Endodermal cell (in vitro differentiated cells): ENCODE data around the gene SELENOO. TPM values are rescaled to one million over a fixed set of nuclear protein-coding genes. Genes with fewer than 3 reads are reported as not detected.
"Not testable (repeated sequence)": the region's sequence is repeated elsewhere in the genome, so short reads cannot be mapped to it uniquely, and the experiment has no call there.

Experiments
- DNase-seq: peaks from one replicate; pipeline ENCODE4 v3.0.0-alpha.2; 2017
- H3K27ac ChIP-seq: 2 replicates; pipeline ENCODE4 v1.5.1; 2013; ENCODE audit warnings: mild to moderate bottlenecking, low read depth, low read length, moderate library complexity
- H3K27me3 ChIP-seq: 2 replicates; pipeline ENCODE4 v1.6.1; 2013; ENCODE audit warnings: mild to moderate bottlenecking, low read length, moderate library complexity; ENCODE audit not compliant: insufficient read depth, control insufficient read depth, poor library complexity, severe bottlenecking
- H3K36me3 ChIP-seq: 2 replicates; pipeline ENCODE4 v1.7.0; 2013; ENCODE audit warnings: mild to moderate bottlenecking, low read length, moderate library complexity; ENCODE audit not compliant: control insufficient read depth, insufficient read depth
- H3K4me1 ChIP-seq: one replicate; pipeline ENCODE4 v1.7.0; 2013; ENCODE audit warnings: low read length; ENCODE audit not compliant: control insufficient read depth, insufficient read depth
- H3K4me3 ChIP-seq: 2 replicates; pipeline ENCODE4 v1.5.1; 2013; ENCODE audit warnings: mild to moderate bottlenecking, low read length, moderate library complexity
- H3K9ac ChIP-seq: 2 replicates; pipeline ENCODE4 v1.6.1; 2013; ENCODE audit warnings: mild to moderate bottlenecking, low read length, moderate library complexity; ENCODE audit not compliant: poor library complexity, severe bottlenecking; ENCODE audit errors: extremely low read depth
- H3K9me3 ChIP-seq: 2 replicates; pipeline ENCODE4 v1.6.1; 2013; ENCODE audit warnings: mild to moderate bottlenecking, low read length, moderate library complexity; ENCODE audit not compliant: control insufficient read depth
- H3K27ac Mint-ChIP-seq: 2 replicates; pipeline ENCODE4 v1.8.0; 2020; ENCODE audit warnings: mixed read lengths
- H3K27me3 Mint-ChIP-seq: 2 replicates; pipeline ENCODE4 v1.8.0; 2021; ENCODE audit warnings: mild to moderate bottlenecking, mixed read lengths; ENCODE audit not compliant: insufficient read depth
- H3K36me3 Mint-ChIP-seq: 2 replicates; pipeline ENCODE4 v1.8.0; 2020; ENCODE audit warnings: low read depth, mixed read lengths
- H3K4me1 Mint-ChIP-seq: 2 replicates; pipeline ENCODE4 v1.8.0; 2020; ENCODE audit warnings: mixed read lengths
- H3K4me3 Mint-ChIP-seq: 2 replicates; pipeline ENCODE4 v1.8.0; 2020; ENCODE audit warnings: mild to moderate bottlenecking, moderate library complexity, mixed read lengths
- H3K9me3 Mint-ChIP-seq: 2 replicates; pipeline ENCODE4 v1.8.0; 2020; ENCODE audit warnings: mild to moderate bottlenecking, mixed read lengths
- CTCF ChIP-seq: fragments of 200-600 bp; sonication (generic); conservative IDR thresholded peaks from 2 replicates; pipeline ENCODE4 v1.5.0; 2021; ENCODE audit warnings: antibody characterized with exemption, mild to moderate bottlenecking
- WGBS, 2 experiments: methylation state at CpG; one replicate each; pipeline versions ENCODE4 v1.1.5 to v1.1.7; 2013; ENCODE audit warnings: missing lambda C conversion rate in 2 of 2, mixed read lengths in 1 of 2; ENCODE audit not compliant: insufficient coverage in 1 of 2, insufficient read length in 1 of 2; 5-methylcytosine and 5-hydroxymethylcytosine counted together
- total RNA-seq, 2 donors: library from RNA; stranded (reverse); fragmentation: NEBNext Ultra II Directional in 1 of 2; extraction: Animal tissue kit (Norgen Biotek cat#: 25700) in 1 of 2; gene quantifications; 2 replicates in 1 of 2; 3 replicates in 1 of 2; pipeline ENCODE4 v1.2.1, GENCODE V29; 2021

SELENOO gene
- total RNA-seq, 2 donors from 2014 or later: 22.2 to 22.9 TPM

DNA sequence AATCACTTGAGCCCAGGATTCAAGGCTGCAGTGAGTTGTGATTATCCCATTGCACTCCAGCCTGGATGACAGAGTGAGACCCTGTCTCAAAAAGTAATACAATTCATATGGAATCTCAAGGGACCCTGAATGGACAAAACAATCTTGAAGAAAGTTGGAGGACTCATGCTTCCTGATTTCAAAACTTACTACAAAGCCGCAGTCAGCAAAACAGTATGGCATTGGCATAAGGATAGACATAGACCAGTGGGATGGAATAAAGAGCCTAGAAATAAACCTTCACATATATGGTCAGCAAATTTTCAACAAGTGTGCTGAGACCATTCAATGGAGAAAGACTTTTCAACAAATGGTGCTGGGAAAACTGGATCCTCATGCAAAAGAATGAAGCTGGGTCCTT lies 2.5 kb downstream of the SELENOO start:
- no peak overlapping the region for H3K4me3 Mint-ChIP-seq
- no peaks in the 10 kb centered on the region for H3K27me3 ChIP-seq
- no peak overlapping the region for H3K9ac ChIP-seq
- TF ChIP-seq CTCF: no peak
- peaks cover 6% of the 10 kb centered on the region for H3K4me1 ChIP-seq
- no peak overlapping the region for H3K4me3 ChIP-seq
- peaks cover 33% of the 10 kb centered on the region for H3K36me3 ChIP-seq
- peaks cover 7% of the 10 kb centered on the region for H3K9me3 ChIP-seq
- H3K27ac Mint-ChIP-seq: no peak overlapping the region
- peaks cover 3% of the 10 kb centered on the region for H3K27me3 Mint-ChIP-seq
- H3K36me3 Mint-ChIP-seq: peaks cover 31% of the 10 kb centered on the region
- H3K27ac ChIP-seq: no peak overlapping the region
- peaks cover 3% of the 10 kb centered on the region for H3K9me3 Mint-ChIP-seq
- 100% methylated on average over 1 of the region's 1 CpG for WGBS, 2 experiments
- no peak for DNase-seq
- H3K4me1 Mint-ChIP-seq: peaks cover 9% of the 10 kb centered on the region

DNA sequence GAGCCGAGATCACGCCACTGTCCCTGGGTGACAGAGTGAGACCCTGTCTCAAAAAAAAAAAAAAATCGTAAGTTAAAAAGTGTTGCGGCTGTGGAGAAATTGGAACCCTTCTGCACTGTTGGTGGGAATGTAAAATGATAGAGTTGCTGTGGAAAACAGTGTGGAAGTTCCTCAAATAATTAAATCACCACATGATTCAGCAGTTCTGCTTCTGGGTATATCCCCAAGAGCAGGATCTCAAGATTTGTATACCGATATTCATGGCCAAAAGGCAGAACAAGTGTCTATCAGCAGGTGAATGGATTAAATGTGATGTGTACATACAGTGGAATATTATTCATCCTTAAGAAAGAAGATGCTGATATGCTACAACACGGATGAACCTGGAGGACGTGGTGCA lies 3.8 kb downstream of the SELENOO start:
- Histone ChIP-seq H3K9ac (no peak overlapping the region), H3K4me1 (peaks cover 2% of the 10 kb centered on the region), H3K27me3 (no peaks in the 10 kb centered on the region), H3K4me3 (no peak overlapping the region), H3K27ac (no peak overlapping the region), H3K36me3 (peaks cover 26% of the 10 kb centered on the region), H3K9me3 (peaks cover 7% of the 10 kb centered on the region)
- no peak overlapping the region for H3K27ac Mint-ChIP-seq
- H3K4me1 Mint-ChIP-seq: peaks cover 6% of the 10 kb centered on the region
- no peak for TF ChIP-seq CTCF
- peaks cover 33% of the 10 kb centered on the region for H3K36me3 Mint-ChIP-seq
- H3K9me3 Mint-ChIP-seq: peaks cover 3% of the 10 kb centered on the region
- no peak for DNase-seq
- H3K4me3 Mint-ChIP-seq: no peak overlapping the region
- peaks cover 3% of the 10 kb centered on the region for H3K27me3 Mint-ChIP-seq
- WGBS, 2 experiments: 93 to 100% methylated on average over 6 to 7 of the region's 7 CpGs

GRCh38 chr22:50204998-50205397 lies 4.2 kb downstream of the SELENOO start:
- not testable (repeated sequence) for H3K4me1 Mint-ChIP-seq, H3K9ac ChIP-seq, H3K27ac ChIP-seq, H3K9me3 ChIP-seq, H3K27me3 Mint-ChIP-seq, DNase-seq, H3K9me3 Mint-ChIP-seq, H3K4me3 ChIP-seq, H3K27me3 ChIP-seq, H3K4me3 Mint-ChIP-seq, H3K4me1 ChIP-seq
- H3K36me3 ChIP-seq: peaks cover 28% of the 10 kb centered on the region
- WGBS, 2 experiments: 94 to 97% methylated on average over 9 of the region's 9 CpGs
- Mint-ChIP-seq H3K27ac (peak overlapping the region; percentile 9), H3K36me3 (peaks cover 37% of the 10 kb centered on the region)
